Measurements from ENCODE around the gene GRN.

Gene GRN
- long read RNA-seq, transcript GRN-201 (13 exons, 2,342 nt) = major isoform, 3,530 of 3,898 reads
- long read RNA-seq, transcript GRN-214 (9 exons, 1,632 nt) = minor isoform, 7 of 3,898 reads
- long read RNA-seq, partial matches to known transcripts = 225 of 3,898 reads
- long read RNA-seq, other reads (novel, unspliced or antisense) = 136 of 3,898 reads

- DNase-seq (ENCODE audit: low read depth in 1 of 2, low spot score in 1 of 2) = peak; percentile 95 to 96
- no peak for TF ChIP-seq SPI1 (IDR thresholded peaks at IDR 0.05; ENCODE audit: borderline replicate concordance, low read depth)
- TF ChIP-seq, protein P1, sequence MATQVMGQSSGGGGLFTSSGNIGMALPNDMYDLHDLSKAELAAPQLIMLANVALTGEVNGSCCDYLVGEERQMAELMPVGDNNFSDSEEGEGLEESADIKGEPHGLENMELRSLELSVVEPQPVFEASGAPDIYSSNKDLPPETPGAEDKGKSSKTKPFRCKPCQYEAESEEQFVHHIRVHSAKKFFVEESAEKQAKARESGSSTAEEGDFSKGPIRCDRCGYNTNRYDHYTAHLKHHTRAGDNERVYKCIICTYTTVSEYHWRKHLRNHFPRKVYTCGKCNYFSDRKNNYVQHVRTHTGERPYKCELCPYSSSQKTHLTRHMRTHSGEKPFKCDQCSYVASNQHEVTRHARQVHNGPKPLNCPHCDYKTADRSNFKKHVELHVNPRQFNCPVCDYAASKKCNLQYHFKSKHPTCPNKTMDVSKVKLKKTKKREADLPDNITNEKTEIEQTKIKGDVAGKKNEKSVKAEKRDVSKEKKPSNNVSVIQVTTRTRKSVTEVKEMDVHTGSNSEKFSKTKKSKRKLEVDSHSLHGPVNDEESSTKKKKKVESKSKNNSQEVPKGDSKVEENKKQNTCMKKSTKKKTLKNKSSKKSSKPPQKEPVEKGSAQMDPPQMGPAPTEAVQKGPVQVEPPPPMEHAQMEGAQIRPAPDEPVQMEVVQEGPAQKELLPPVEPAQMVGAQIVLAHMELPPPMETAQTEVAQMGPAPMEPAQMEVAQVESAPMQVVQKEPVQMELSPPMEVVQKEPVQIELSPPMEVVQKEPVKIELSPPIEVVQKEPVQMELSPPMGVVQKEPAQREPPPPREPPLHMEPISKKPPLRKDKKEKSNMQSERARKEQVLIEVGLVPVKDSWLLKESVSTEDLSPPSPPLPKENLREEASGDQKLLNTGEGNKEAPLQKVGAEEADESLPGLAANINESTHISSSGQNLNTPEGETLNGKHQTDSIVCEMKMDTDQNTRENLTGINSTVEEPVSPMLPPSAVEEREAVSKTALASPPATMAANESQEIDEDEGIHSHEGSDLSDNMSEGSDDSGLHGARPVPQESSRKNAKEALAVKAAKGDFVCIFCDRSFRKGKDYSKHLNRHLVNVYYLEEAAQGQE (IDR thresholded peaks at IDR 0.05; ENCODE audit: insufficient replicate concordance, low read depth) = no peak
- TF ChIP-seq, protein P2, sequence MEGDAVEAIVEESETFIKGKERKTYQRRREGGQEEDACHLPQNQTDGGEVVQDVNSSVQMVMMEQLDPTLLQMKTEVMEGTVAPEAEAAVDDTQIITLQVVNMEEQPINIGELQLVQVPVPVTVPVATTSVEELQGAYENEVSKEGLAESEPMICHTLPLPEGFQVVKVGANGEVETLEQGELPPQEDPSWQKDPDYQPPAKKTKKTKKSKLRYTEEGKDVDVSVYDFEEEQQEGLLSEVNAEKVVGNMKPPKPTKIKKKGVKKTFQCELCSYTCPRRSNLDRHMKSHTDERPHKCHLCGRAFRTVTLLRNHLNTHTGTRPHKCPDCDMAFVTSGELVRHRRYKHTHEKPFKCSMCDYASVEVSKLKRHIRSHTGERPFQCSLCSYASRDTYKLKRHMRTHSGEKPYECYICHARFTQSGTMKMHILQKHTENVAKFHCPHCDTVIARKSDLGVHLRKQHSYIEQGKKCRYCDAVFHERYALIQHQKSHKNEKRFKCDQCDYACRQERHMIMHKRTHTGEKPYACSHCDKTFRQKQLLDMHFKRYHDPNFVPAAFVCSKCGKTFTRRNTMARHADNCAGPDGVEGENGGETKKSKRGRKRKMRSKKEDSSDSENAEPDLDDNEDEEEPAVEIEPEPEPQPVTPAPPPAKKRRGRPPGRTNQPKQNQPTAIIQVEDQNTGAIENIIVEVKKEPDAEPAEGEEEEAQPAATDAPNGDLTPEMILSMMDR (IDR thresholded peaks at IDR 0.05; ENCODE audit: insufficient read depth, low read length) = no peak
- TF ChIP-seq GABPA (IDR thresholded peaks at IDR 0.05; ENCODE audit: low read depth) = no peak
- TF ChIP-seq POLR2AphosphoS5 (IDR thresholded peaks at IDR 0.05; ENCODE audit: low read depth) = no peak
- Histone ChIP-seq H3K4me3 (replicated peaks; ENCODE audit: insufficient read depth, low read length) (peak within 1 kb of the TSS; percentile 83), H3K27me3 (ENCODE audit: insufficient read depth, poor library complexity, severe bottlenecking) (no peaks in the 10 kb centered on the region), H3K27ac (replicated peaks) (peak within 1 kb of the TSS; percentile 71)
Observed at GRCh38 chr17:44344939-44345453, at the start of gene GRN. Gene GRN, plus strand, starts transcription at chr17:44345302. Its CDS starts 3,863 bp downstream, at chr17:44349165.

- Histone ChIP-seq H3K27me3 (ENCODE audit: insufficient read depth, poor library complexity, severe bottlenecking) (no peaks in the 10 kb centered on the region), H3K27ac (replicated peaks) (no peak overlapping the region), H3K4me3 (replicated peaks; ENCODE audit: insufficient read depth, low read length) (no peak overlapping the region)
- TF ChIP-seq POLR2AphosphoS5 (IDR thresholded peaks at IDR 0.05; ENCODE audit: low read depth) = no peak
- TF ChIP-seq, protein P1 (IDR thresholded peaks at IDR 0.05; ENCODE audit: insufficient replicate concordance, low read depth) = no peak
- TF ChIP-seq SPI1 (IDR thresholded peaks at IDR 0.05; ENCODE audit: borderline replicate concordance, low read depth) = no peak
- TF ChIP-seq, protein P2 (IDR thresholded peaks at IDR 0.05; ENCODE audit: insufficient read depth, low read length) = no peak
- TF ChIP-seq GABPA (IDR thresholded peaks at IDR 0.05; ENCODE audit: low read depth) = no peak
- no peak for DNase-seq (ENCODE audit: low read depth in 1 of 2, low spot score in 1 of 2)
Observed at GRCh38 chr17:44297975-44298374, 47.1 kb upstream of the GRN start.

DNA sequence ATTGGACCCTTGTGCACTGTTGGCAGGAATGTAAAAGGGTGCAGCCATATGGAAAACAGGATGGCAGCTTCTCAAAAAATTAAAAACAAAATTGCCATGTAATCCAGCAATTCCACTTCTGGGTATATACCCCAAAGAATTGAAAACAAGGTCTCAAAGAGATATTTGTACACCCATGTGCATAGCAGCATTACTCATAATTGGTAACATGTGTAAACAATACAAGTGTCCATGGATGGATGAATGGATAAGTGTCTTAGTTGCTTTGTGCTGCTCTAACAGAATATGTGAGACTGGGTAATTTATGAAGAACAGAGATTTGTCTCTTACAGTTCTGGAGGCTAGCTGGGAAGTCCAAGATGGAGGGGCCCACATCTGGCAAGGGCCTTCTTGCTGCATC lies 40.5 kb upstream of the GRN start:
- no peak for DNase-seq (ENCODE audit: low read depth in 1 of 2, low spot score in 1 of 2)
- Histone ChIP-seq H3K27ac (replicated peaks) (no peak overlapping the region), H3K4me3 (replicated peaks; ENCODE audit: insufficient read depth, low read length) (no peak overlapping the region), H3K27me3 (ENCODE audit: insufficient read depth, poor library complexity, severe bottlenecking) (peaks cover 8% of the 10 kb centered on the region)
- TF ChIP-seq GABPA (IDR thresholded peaks at IDR 0.05; ENCODE audit: low read depth) (no peak), SPI1 (IDR thresholded peaks at IDR 0.05; ENCODE audit: borderline replicate concordance, low read depth) (no peak), POLR2AphosphoS5 (IDR thresholded peaks at IDR 0.05; ENCODE audit: low read depth) (no peak)
- TF ChIP-seq, protein P2 (IDR thresholded peaks at IDR 0.05; ENCODE audit: insufficient read depth, low read length) = no peak
- TF ChIP-seq, protein P1 (IDR thresholded peaks at IDR 0.05; ENCODE audit: insufficient replicate concordance, low read depth) = no peak

Measured in HL-60 (cell line).